BE2C (cell line): ENCODE measurements around the gene CSGALNACT2.

ENCODE experiments used
- DNase-seq: peaks from one replicate; pipeline ENCODE4 v3.0.0-alpha.2; 2020
- H3K27me3 ChIP-seq: fragments of 250-450 bp; sonication (Bioruptor Pico); 2 replicates; pipeline ENCODE4 v1.5.1; 2020; ENCODE audit warnings: mild to moderate bottlenecking
- H3K36me3 ChIP-seq: fragments of 250-450 bp; sonication (Bioruptor Pico); 2 replicates; pipeline ENCODE4 v1.5.1; 2020; ENCODE audit warnings: mild to moderate bottlenecking
- H3K4me1 ChIP-seq: fragments of 250-450 bp; sonication (Bioruptor Pico); 2 replicates; pipeline ENCODE4 v1.5.1; 2020
- H3K4me3 ChIP-seq: 2 replicates; pipeline ENCODE4 v1.5.1; 2011; ENCODE audit warnings: low read depth, low read length
- H3K9me3 ChIP-seq: fragments of 250-450 bp; sonication (Bioruptor Pico); 2 replicates; pipeline ENCODE4 v1.5.1; 2020
- CTCF ChIP-seq: IDR thresholded peaks from 2 replicates; pipeline ENCODE4 v1.5.1; 2012; ENCODE audit warnings: mild to moderate bottlenecking, low read depth, low read length

The CSGALNACT2 gene

GRCh38 chr10:43200538-43201390 is 62.5 kb downstream of the CSGALNACT2 start:
- H3K27me3 ChIP-seq, result no peaks in the 10 kb centered on the region
- no peak overlapping the region for H3K4me3 ChIP-seq
- no peak for TF ChIP-seq CTCF
- H3K4me1 ChIP-seq, result no peaks in the 10 kb centered on the region
- no peaks in the 10 kb centered on the region for H3K36me3 ChIP-seq
- DNase-seq, result no peak
- H3K9me3 ChIP-seq, result no peaks in the 10 kb centered on the region

DNA sequence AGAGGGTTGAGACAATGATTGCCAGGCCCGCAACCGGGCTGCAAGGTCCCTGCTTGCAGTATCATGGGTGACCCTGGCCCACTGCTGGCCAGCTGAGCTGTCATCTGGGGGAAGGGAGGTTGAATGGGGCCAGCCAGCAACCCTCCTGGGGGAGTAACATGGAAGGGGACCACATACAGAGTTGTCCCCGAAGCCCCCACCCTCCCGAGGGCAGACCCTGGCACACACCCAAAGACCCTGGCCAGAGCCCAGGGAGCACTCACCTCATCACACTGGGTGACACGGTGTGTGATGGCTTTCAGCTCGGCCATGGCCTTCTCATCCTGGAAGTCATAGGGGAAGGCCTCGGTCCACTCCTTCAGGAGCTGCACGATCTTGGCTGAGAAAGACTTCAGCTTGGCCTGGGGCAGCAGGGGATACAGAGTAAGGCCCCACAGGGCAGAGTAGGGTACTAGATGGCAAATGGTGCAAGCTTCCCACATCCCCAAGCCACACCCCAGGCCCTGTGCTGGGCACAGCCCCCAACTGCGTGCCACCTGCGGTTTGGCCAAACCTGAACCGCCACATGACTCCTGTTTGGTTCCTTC is 63.4 kb downstream of the CSGALNACT2 start:
- no peak for TF ChIP-seq CTCF
- Histone ChIP-seq H3K36me3 (no peaks in the 10 kb centered on the region), H3K4me3 (no peak overlapping the region), H3K27me3 (no peaks in the 10 kb centered on the region), H3K9me3 (no peaks in the 10 kb centered on the region), H3K4me1 (no peaks in the 10 kb centered on the region)
- DNase-seq, result no peak

DNA sequence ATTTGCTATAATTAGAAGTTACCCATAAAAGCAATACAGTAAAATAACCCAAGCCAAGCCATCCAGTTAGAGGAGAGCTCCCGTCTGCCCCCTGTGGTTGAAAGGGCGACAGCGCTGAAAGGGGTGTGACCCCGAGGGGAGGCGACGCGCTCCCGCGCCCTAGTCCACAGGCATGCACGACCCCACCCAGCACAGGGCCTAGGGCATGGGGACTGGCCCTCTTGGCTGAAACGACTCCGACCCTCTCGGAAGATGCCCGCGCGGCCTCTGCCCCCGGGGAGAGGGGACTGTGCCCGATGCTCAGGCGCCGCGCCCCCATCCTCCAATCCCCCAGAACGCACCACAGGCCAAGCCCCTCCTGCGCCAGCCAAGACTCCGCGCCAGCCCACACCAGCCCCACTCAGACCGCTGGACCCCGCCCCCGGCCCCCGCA is 64.0 kb downstream of the CSGALNACT2 start:
- Histone ChIP-seq H3K9me3 (no peaks in the 10 kb centered on the region), H3K27me3 (no peaks in the 10 kb centered on the region), H3K36me3 (no peaks in the 10 kb centered on the region), H3K4me1 (no peaks in the 10 kb centered on the region), H3K4me3 (no peak overlapping the region)
- TF ChIP-seq CTCF, result no peak
- peak; percentile 14 for DNase-seq

GRCh38 chr10:43202657-43203447 is 64.6 kb downstream of the CSGALNACT2 start:
- Histone ChIP-seq H3K36me3 (no peaks in the 10 kb centered on the region), H3K9me3 (no peaks in the 10 kb centered on the region), H3K4me3 (no peak overlapping the region), H3K27me3 (no peaks in the 10 kb centered on the region), H3K4me1 (no peaks in the 10 kb centered on the region)
- peak; percentile 18 for DNase-seq
- TF ChIP-seq CTCF, result no peak

DNA sequence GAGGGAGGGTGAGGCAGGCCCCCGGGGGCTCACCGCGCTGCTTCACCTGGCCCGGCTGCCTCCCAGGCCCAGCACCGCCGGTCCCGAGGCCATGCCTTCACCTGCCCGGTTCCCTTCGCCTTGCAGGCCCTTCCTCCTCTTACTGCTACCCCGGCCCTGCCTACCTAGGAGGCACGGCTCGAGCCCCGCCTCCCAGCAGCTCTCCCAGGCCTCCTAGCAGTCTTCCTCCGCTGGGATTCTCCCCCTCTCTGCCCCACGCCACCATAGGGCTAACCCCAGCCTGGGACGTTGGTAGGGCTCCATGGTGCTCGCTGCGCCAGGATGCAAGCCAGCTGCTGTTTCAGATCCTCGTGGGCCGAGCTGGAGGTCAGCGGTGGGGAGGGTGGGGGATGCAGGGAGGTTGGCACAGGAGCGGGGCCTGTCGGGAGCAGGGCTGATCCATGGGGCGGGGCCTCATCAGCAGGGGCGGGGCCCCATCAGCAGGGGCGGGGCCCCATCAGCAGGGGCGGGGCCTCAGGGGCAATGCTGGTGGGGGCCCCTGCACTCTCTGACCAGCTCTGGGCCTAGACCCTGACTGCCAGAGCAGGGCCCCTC is 65.3 kb downstream of the CSGALNACT2 start:
- Histone ChIP-seq H3K36me3 (no peaks in the 10 kb centered on the region), H3K9me3 (no peaks in the 10 kb centered on the region), H3K4me1 (no peaks in the 10 kb centered on the region), H3K27me3 (no peaks in the 10 kb centered on the region), H3K4me3 (no peak overlapping the region)
- DNase-seq, result peak; percentile 13
- no peak for TF ChIP-seq CTCF
